MCF 10A (cell line): Measurements from ENCODE around the gene ARHGAP15. TPM values are rescaled to one million over a fixed set of nuclear protein-coding genes. Genes with fewer than 3 reads are reported as not detected.

Source experiments
- BruUV-seq: library from RNA; stranded (reverse); fragments of 400-500 nt; replicated peaks from 2 replicates; lab custom pipeline; 2021; lab: Mats Ljungman, UMichigan
- CTCF ChIA-PET: fragments of 300-600 bp; sonication (Branson Sonifier 250); formaldehyde crosslinking; extraction: SDS; loops from one replicate; lab custom pipeline; 2021; ENCODE audit warnings: antibody characterized with exemption, inconsistent platforms; lab: Yijun Ruan, JAX
- POLR2A ChIA-PET: fragments of 300-600, 350-650 bp; sonication (Branson Sonifier 250); formaldehyde crosslinking; extraction: SDS; loops from one replicate; lab custom pipeline; 2020; ENCODE audit warnings: antibody characterized with exemption, inconsistent platforms; lab: Yijun Ruan, JAX
- DNase-seq: peaks from one replicate; pipeline ENCODE4 v3.0.0-alpha.2; 2018; ENCODE audit not compliant: unreplicated experiment
- H3K27ac Mint-ChIP-seq: one replicate; pipeline ENCODE4 v1.8.0; 2022; ENCODE audit warnings: mild to moderate bottlenecking, low read depth, mixed read lengths; ENCODE audit not compliant: unreplicated experiment
- H3K27me3 Mint-ChIP-seq: one replicate; pipeline ENCODE4 v1.8.0; 2022; ENCODE audit warnings: mixed read lengths; ENCODE audit not compliant: insufficient read depth, unreplicated experiment
- H3K36me3 Mint-ChIP-seq: one replicate; pipeline ENCODE4 v1.8.0; 2022; ENCODE audit warnings: mild to moderate bottlenecking, moderate library complexity, mixed read lengths; ENCODE audit not compliant: insufficient read depth, unreplicated experiment
- H3K4me1 Mint-ChIP-seq: one replicate; pipeline ENCODE4 v1.8.0; 2022; ENCODE audit warnings: mixed read lengths; ENCODE audit not compliant: insufficient read depth, unreplicated experiment
- H3K4me3 Mint-ChIP-seq: one replicate; pipeline ENCODE4 v1.8.0; 2022; ENCODE audit warnings: mild to moderate bottlenecking, moderate library complexity, mixed read lengths; ENCODE audit not compliant: unreplicated experiment
- H3K9me3 Mint-ChIP-seq: one replicate; pipeline ENCODE4 v1.8.0; 2022; ENCODE audit warnings: mixed read lengths; ENCODE audit not compliant: unreplicated experiment
- intact Hi-C: fragments of 100-400 bp; cut with micrococcal nuclease; formaldehyde crosslinking; loops from 2 replicates; pipeline ENCODE4 v1.14.1; 2022
- total RNA-seq: library from RNA; stranded (reverse); gene quantifications from 2 replicates; pipeline ENCODE4 v1.2.3, GENCODE V29; 2022
- TF ChIP-seq, protein P1 (sequence below): fragments of 200-600 bp; IDR thresholded peaks from one replicate; pipeline ENCODE4 v1.8.0; 2022; ENCODE audit warnings: antibody characterized with exemption, mild to moderate bottlenecking; ENCODE audit not compliant: unreplicated experiment

Gene ARHGAP15
- total RNA-seq, 1 experiment from 2014 or later = not detected

DNA sequence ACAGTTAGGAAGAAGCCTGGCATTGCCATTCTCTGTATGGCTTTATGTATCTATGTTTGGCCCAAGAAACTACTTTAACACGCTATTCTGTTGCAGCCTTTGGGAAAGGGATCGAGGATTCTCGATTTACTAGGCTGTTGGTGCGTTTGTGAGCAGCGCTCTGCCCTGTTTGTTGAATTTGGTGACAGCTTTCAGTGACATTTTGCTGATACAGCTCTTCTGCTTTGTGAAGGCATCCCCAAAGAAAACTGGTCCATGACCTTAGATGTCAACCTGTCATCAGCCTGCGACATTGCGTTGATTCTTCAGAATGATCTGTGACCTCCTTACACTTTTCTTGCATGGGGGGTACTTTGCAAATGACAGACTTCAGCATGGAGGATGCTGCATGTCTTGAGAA lies 431.5 kb downstream of the ARHGAP15 start:
- intact Hi-C loops = no loop called here
- Mint-ChIP-seq H3K27ac (no peak overlapping the region), H3K27me3 (no peaks in the 10 kb centered on the region), H3K4me1 (peaks cover 23% of the 10 kb centered on the region), H3K36me3 (no peaks in the 10 kb centered on the region), H3K4me3 (no peak overlapping the region), H3K9me3 (no peaks in the 10 kb centered on the region)
- POLR2A ChIA-PET = no interaction called here
- DNase-seq = no peak
- TF ChIP-seq, protein P1, sequence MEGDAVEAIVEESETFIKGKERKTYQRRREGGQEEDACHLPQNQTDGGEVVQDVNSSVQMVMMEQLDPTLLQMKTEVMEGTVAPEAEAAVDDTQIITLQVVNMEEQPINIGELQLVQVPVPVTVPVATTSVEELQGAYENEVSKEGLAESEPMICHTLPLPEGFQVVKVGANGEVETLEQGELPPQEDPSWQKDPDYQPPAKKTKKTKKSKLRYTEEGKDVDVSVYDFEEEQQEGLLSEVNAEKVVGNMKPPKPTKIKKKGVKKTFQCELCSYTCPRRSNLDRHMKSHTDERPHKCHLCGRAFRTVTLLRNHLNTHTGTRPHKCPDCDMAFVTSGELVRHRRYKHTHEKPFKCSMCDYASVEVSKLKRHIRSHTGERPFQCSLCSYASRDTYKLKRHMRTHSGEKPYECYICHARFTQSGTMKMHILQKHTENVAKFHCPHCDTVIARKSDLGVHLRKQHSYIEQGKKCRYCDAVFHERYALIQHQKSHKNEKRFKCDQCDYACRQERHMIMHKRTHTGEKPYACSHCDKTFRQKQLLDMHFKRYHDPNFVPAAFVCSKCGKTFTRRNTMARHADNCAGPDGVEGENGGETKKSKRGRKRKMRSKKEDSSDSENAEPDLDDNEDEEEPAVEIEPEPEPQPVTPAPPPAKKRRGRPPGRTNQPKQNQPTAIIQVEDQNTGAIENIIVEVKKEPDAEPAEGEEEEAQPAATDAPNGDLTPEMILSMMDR = no peak
- no TSS peak for BruUV-seq
- CTCF ChIA-PET = interaction anchor here (0.8 kb wide), 1 partner anchor 30 kb away, joined by 3 read pairs; no protein-coding TSS in a partner anchor

GRCh38 chr2:143564419-143564818 lies 435.2 kb downstream of the ARHGAP15 start:
- Mint-ChIP-seq H3K4me3 (no peak overlapping the region), H3K27me3 (no peaks in the 10 kb centered on the region), H3K27ac (no peak overlapping the region), H3K9me3 (no peaks in the 10 kb centered on the region), H3K36me3 (no peaks in the 10 kb centered on the region), H3K4me1 (peaks cover 7% of the 10 kb centered on the region)
- TF ChIP-seq, protein P1 = no peak
- intact Hi-C loops = no loop called here
- ChIA-PET CTCF (no interaction called here), POLR2A (no interaction called here)
- no peak for DNase-seq
- no TSS peak for BruUV-seq

DNA sequence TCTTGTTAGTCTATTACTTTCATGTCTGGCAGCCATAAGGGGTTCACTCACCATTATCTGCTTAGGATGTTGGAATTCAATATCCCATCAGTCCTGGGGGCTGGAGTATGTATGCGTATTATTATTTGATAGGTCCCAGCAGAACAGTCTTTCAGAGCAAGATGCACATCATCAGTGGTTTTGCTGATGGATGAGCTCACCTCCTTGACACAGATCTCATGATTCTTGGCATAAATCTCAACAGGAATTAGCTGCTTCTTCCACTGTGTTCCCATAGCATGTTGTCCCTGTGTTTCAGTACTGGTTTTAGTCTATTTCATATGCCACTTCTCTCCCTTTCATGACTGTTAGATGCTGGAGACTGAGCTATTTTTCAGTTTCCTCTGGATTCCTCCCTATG lies 442.5 kb downstream of the ARHGAP15 start:
- Mint-ChIP-seq H3K27me3 (no peaks in the 10 kb centered on the region), H3K9me3 (no peaks in the 10 kb centered on the region), H3K36me3 (no peaks in the 10 kb centered on the region), H3K27ac (no peak overlapping the region), H3K4me1 (no peaks in the 10 kb centered on the region), H3K4me3 (no peak overlapping the region)
- ChIA-PET POLR2A (no interaction called here), CTCF (no interaction called here)
- BruUV-seq = no TSS peak
- DNase-seq = no peak
- intact Hi-C loops = no loop called here
- TF ChIP-seq, protein P1 = no peak

DNA sequence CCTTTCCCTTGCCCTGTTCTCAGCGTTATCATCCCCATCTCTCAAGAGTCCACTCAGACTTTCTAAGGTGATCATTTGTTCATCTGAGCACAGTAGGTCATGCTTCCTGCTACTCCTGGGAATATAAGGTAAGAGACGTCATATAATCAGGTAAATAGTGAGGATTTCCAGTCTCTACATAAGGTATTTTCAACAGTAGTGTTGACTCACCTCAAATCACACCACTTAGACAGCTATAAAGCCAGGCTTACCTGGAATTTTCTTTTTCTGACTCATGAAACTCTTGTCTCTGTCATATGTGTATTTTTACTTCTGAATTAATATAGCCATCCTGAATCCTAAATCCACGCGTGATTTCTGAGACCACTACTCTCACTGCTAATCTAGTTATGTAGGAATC lies 443.2 kb downstream of the ARHGAP15 start:
- no peak for DNase-seq
- POLR2A ChIA-PET = no interaction called here
- H3K27ac Mint-ChIP-seq = no peak overlapping the region
- no peaks in the 10 kb centered on the region for H3K4me1 Mint-ChIP-seq
- no peak overlapping the region for H3K4me3 Mint-ChIP-seq
- TF ChIP-seq, protein P1 = no peak
- intact Hi-C loops = no loop called here
- H3K27me3 Mint-ChIP-seq = no peaks in the 10 kb centered on the region
- BruUV-seq = no TSS peak
- CTCF ChIA-PET = no interaction called here
- H3K9me3 Mint-ChIP-seq = no peaks in the 10 kb centered on the region
- H3K36me3 Mint-ChIP-seq = no peaks in the 10 kb centered on the region
